ENCODE results near the gene SGCG. TPM values are rescaled to one million over a fixed set of nuclear protein-coding genes. Genes with fewer than 3 reads are reported as not detected.
"Not testable (repeated sequence)": the region's sequence is repeated elsewhere in the genome, so short reads cannot be mapped to it uniquely, and the experiment has no call there.

Gene SGCG
- total RNA-seq = 0.10 TPM in 1 of 2 replicates, not detected in the other

GRCh38 chr13:23180711-23181110 lies at the start of gene SGCG:
Gene SGCG (plus strand): TSS chr13:23180979. CDS start chr13:23203695, 22,716 bp downstream.
- DNase-seq (ENCODE audit: low read depth) = no peak

DNA sequence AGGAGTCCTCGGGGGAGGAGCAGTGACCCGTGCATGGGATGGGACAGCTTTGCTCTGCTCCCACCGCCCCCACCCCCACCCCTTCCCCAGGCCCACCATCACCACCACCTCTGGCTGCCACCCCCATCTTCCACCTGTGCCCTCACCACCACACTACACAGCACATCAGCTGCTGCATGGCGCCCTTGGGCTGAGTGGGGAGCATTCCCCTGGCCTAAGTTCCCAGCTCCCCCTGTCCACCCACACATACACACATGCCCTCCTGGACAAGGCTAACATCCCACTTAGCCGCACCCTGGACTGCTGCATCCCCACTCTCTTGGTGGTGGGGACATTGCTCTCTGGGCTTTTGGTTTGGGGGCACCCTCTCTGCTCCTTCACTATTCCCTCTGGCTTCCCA lies 46.2 kb upstream of the SGCG start:
- DNase-seq (ENCODE audit: low read depth) = no peak

- peak; percentile 1 for DNase-seq (ENCODE audit: low read depth)
Observed at GRCh38 chr13:23140492-23140891, 40.3 kb upstream of the SGCG start.

DNA sequence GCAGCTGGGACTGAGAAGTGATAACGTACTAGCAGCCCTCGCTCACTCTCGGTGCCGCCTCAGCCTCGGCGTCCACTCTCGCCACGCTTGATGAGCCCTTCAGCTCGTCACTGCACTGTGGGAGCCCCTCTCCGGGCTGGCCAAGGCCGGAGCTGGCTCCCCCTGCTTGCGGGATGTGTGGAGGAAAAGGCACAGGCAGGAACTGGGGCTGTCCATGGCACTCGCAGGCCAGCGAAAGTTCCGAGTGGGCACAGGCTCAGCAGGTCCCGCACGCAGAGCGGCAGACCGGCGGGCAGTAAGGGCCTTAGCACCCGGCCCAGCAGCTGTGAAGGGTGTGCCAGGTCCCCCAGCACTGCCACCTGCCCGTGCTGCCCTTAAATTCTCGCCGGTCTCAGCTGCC lies 38.8 kb upstream of the SGCG start:
- DNase-seq (ENCODE audit: low read depth) = no peak

GRCh38 chr13:23142607-23143006 lies 38.2 kb upstream of the SGCG start:
- not testable (repeated sequence) for DNase-seq (ENCODE audit: low read depth)

- DNase-seq (ENCODE audit: low read depth) = no peak
Observed at GRCh38 chr13:23144431-23144830, 36.3 kb upstream of the SGCG start.

DNA sequence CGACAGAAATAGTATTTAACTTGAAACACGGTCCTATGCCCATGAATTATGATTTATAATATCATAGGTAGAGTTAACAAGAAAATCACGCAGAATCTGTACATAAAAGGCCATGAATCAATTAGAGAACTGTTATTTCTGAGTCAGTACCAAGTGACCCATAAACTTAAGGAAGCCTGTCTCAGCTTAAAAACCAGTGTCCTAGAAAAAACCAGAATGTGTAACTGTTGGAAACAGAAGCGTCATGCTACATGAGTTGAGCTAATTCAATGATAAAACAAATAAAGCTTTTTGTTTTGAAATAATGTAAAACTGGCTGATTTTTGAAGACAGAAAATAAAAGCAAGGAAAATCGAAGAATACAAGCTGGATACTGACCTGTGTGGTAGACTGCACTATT lies 34.8 kb upstream of the SGCG start:
- DNase-seq (ENCODE audit: low read depth) = no peak

DNA sequence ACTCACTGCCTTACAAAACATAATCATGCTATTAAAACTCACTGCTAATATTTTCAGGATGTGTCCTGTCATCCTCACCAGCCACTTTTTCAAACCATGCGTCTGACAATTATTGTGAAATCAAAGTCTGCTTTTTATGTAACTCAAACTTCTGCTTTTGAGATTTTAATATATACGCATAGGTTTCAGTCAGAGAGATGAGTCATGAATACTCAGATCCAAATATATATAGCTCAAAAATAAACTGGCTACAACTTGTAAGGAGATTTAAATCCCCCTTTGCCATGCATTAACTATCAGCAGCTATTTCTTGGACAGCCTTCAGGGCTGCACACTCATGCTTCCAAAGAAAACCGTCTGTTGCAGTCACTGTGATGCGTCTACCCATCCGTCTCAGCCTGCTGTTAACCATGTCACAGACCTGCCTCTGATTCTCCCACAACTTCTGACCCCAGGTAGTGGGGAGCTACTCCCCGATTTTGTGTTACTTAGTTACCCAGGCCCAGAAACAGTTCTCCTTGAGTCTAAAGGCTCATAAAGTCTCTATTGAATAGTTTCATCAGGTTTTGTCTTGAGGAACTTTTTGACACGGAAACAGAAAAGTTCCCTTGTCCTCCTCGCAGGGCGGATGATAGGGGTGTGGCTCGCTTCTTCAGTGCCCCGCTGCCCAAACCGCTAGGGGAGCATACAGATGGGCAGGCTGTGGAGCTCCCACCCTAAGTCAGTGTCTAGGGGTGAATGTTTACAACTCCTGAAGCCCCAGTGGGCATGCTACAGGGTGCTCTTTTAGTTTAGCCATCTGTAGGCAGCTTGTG lies 33.8 kb upstream of the SGCG start:
- no peak for DNase-seq (ENCODE audit: low read depth)

DNA sequence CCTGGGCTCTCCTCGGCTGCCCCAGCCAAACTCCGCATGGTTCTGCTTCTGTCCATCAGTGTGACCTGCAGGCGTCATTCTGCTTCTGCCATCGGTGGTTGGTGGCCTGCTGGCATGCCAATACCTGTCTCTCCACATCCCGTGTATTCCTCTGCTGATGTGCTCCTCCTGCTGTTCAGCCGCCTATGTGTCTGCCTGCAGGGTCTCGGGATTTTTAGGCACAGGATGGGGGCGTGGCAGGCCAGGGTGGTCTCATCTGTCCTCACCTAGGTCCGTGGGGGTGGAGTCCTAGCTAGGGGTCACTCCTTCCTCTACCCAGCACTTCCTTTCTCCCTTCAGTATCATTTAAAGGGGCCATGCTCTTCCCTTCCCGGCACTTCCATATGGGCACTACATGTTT lies 33.0 kb upstream of the SGCG start:
- DNase-seq (ENCODE audit: low read depth) = no peak

DNA sequence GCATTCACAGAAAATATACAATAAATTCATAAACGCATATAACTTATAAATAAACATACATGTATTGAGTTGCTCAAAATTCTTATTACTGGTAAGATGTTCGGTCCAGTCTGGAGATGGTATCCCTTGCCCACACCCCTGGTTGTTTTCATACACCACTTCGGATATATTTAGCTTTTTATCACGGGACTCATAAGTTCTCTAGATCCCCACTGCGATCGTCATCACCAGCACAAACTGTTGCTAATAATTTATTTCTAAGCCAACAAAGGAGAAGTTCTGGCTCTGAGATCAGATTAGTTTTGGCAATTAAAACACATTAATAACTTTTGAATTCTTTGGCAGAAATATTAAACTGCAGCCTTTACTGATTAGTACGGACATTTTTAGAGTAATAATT lies 23.0 kb upstream of the SGCG start:
- DNase-seq (ENCODE audit: low read depth) = no peak

- DNase-seq (ENCODE audit: low read depth) = peak; percentile 22
Observed at GRCh38 chr13:23159205-23159759, 21.5 kb upstream of the SGCG start.

DNA sequence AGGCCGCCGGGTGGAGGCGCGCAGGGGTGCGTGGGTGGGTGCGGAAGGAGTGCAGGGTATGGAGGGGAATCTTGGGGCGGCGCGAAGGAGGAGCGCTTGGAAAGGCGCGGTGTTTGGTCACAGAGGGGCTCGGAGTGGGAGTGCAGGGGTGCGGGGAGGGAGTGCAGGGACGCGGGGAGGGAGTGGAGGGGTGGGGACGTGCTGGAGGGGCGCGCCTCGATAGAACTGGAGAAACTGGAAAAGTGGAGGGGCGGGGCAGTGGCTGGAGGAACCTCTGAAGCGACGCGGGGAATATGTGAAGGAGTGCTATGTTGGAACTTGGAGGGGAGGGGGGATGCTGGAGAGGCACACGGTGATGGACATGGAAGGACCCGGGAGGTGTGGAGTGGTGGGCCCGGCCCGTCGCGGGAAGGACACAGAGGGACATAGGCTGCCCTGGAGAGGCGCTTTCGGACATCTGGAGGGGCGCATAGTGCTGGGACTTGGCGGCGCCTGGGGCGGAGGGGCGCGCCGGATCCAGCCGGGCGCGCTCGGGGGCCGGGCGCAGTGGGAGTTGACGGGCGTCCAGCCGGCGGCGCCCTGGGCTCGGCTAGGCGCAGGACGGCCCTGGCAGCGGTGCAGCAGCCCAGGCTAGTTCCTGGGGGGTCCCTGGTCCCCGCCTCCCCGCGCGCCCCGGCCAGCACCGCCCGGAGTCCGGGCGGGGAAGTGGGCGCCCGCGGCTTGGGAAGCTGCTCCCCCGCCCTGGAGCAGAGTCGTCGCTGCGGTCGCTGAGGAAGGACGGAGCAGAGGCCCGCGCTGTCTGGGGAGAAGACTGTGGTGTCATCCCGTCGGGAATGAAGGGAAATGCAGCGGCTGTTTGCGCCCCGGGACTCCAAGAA lies 20.8 kb upstream of the SGCG start:
- no peak for DNase-seq (ENCODE audit: low read depth)

DNA sequence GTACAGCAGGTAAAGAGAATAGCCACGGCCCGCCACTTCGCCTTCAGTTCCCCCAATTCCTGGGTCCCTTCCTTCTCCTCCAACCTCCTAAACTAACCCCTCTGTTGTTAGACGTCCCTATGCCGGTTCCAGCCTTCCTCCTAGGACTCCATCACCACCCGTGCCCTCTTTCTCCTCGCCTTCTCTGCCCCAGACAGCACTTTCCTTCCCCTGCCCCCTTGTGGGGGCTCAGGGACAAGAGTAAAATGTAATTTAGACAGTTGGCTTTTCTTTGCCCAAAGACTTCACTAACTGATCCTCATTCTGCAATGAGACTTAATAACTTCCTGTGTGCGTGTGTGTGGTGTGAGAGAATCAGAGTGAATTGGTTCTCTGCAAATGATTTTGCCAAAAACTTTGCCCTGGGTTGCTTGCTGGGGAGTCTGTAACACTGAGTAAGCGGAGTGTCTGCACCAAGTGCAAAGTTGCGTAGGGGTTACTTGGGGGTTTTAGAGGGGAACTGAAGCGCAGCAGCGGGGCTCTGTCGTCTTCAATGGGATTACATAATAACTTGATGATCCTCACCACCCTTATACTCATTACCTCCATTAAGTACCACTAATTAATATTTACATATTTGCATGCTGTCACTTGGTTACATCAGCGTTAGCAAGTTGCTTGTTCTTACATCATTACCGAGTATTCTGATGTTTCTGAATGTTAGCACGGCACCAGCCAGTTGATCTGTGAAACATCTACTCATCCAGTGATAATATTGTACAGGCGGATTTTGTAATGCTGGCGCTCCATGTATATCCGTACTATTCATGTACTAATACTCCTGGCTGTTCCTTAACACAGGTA lies 19.9 kb upstream of the SGCG start:
- peak; percentile 2 for DNase-seq (ENCODE audit: low read depth)

- no peak for DNase-seq (ENCODE audit: low read depth)
Observed at GRCh38 chr13:23161481-23161825, 19.3 kb upstream of the SGCG start.

DNA sequence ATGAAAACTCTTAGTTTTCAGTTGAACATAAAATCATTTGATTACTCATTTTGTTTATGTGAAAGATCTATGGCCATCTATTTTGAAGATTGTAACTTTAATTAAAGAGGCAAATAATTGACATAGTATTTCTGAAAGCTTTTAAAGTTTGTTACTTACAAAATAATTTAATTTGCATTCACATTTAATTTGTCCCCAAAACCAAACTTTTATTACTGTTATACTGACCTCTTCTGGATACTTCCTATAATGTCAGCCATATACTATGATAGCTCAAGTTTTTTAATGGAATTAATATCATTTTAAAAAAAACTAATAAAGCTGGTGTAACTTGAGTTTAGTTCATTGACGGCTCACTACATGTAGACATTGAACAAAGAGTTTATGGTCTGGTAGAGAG lies 4.9 kb upstream of the SGCG start:
- peak; percentile 10 for DNase-seq (ENCODE audit: low read depth)

DNA sequence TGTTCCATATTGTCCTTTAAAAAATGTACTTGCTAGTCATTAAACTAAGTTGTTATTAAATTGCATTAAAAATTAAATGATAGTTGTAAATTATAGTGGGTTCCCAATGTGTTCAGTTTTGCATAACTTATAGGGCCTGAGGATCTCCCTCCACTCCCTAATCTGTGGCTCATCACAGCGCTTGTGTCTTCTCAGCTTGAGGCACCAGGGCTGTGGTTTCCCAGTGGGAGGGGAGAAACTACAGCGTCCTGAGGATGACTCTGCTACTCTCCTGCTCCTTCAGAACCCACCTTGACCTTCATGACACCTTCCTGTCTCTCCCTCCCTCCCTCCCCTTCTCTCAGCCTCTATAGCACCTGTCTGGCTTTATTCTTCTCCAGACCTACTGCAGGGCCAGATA lies 1.4 kb downstream of the SGCG start:
- DNase-seq (ENCODE audit: low read depth) = no peak

DNA sequence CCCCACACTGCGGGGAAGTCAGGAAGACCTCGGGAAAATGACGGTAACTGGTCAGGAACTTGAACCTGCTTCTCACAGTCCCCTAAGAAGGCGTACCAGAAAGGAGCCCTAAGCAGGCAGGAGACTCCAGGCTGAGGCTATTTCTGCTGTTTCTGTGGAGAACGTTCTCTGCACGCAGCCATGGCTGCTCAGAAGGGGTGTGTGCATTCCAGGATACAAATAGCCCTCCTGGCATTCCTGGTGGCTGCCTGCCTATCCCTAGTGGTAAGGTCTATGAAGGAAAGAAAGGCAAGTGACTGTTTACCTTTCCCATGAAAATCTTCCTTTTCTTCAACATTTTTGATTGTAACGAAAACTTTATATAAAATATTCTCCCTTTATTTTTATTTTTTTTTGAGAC lies 2.5 kb downstream of the SGCG start:
- DNase-seq (ENCODE audit: low read depth) = no peak

- no peak for DNase-seq (ENCODE audit: low read depth)
Observed at GRCh38 chr13:23185542-23185941, 4.8 kb downstream of the SGCG start.

DNA sequence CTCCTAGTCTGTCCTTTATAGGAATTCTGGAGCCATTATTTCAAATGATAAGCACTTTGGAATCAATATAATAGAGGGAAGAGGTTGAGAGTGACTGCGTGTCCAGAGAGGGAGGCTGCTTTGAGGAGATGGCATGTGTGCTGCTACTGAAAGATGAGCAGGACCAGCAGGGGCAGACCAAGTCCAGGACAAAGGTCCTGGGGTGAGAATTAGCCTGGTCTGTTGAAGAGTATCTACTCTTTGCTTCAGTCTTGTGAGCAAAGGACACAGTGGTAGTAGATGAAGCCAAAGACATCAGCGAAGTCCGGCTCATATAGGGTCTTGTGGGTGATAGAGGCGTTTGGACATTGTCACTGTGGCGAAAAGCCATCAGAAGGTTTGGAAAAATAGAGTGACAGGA lies 21.1 kb downstream of the SGCG start:
- no peak for DNase-seq (ENCODE audit: low read depth)

DNA sequence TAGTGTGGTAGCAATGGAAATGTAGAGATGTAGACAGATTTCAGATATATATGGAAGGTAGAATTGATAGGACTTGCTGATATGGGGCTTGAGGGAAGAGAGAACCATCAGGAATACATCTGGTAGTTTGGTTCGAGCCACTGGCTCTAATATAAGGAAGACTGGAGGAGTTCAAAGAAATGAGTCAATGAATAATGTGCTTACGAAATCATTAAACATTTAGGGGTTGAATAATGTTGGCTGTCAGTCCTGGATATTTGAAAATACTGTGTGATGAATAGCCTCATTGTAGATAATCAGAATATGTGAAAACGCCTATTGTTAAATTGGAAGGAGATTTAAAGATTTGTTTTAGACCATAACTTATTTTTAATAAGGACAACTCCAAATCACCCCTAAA lies 21.6 kb downstream of the SGCG start:
- DNase-seq (ENCODE audit: low read depth) = peak; percentile 17

- no peak for DNase-seq (ENCODE audit: low read depth)
Observed at GRCh38 chr13:23203516-23203915, 22.7 kb downstream of the SGCG start.

GRCh38 chr13:23205807-23206206 lies 25.0 kb downstream of the SGCG start:
- DNase-seq (ENCODE audit: low read depth) = no peak
